HepG2 (cell line): ENCODE results near the gene CCNG1. TPM values are rescaled to one million over a fixed set of nuclear protein-coding genes. Genes with fewer than 3 reads are reported as not detected.

ENCODE experiments used
- AGO2 ChIP-seq: fragments of 200-400 bp; formaldehyde crosslinking; optimal IDR thresholded peaks from 2 replicates; pipeline ENCODE3; 2017; ENCODE audit warnings: mild to moderate bottlenecking, low read depth, low read length, moderate library complexity
- CCDC6 ChIP-seq: sonication (generic); formaldehyde crosslinking; IDR thresholded peaks from 2 replicates; pipeline ENCODE4 v1.8.1; 2022; ENCODE audit warnings: mild to moderate bottlenecking, missing genetic modification reagents, moderate library complexity
- FIP1L1 ChIP-seq: fragments of 200-400 bp; formaldehyde crosslinking; IDR thresholded peaks from 2 replicates; pipeline ENCODE4 v1.6.1; 2018; ENCODE audit warnings: low read depth, mild to moderate bottlenecking, low read length, moderate library complexity, borderline replicate concordance; ENCODE audit not compliant: insufficient read depth
- GABPA ChIP-seq, 2 experiments: IDR thresholded peaks; 2 replicates each; pipeline ENCODE4 v1.6.1; 2011 to 2016; ENCODE audit warnings: low read depth in 2 of 2, low read length in 1 of 2, missing biosample characterization in 1 of 2, missing genetic modification characterization in 1 of 2
- SIN3B ChIP-seq: fragments of 150-350 bp; IDR thresholded peaks from 2 replicates; pipeline ENCODE4 v1.6.1; 2014; ENCODE audit warnings: low read length
- SKI ChIP-seq: fragments of 450-650 bp; IDR thresholded peaks from one replicate; pipeline ENCODE4 v1.6.1; 2018; ENCODE audit warnings: mild to moderate bottlenecking; ENCODE audit not compliant: partially characterized antibody
- ZNF318 ChIP-seq: sonication (generic); formaldehyde crosslinking; IDR thresholded peaks from 2 replicates; pipeline ENCODE4 v1.4.0; 2020; ENCODE audit warnings: mild to moderate bottlenecking, missing genetic modification reagents
- ZNF451 ChIP-seq: sonication (generic); formaldehyde crosslinking; IDR thresholded peaks from 2 replicates; pipeline ENCODE4 v1.5.0; 2020; ENCODE audit warnings: mild to moderate bottlenecking, missing genetic modification reagents
- ZNF629 ChIP-seq: sonication (generic); formaldehyde crosslinking; conservative IDR thresholded peaks from 2 replicates; pipeline ENCODE4 v1.5.0; 2020; ENCODE audit warnings: missing genetic modification reagents
- ZNF792 ChIP-seq: IDR thresholded peaks from 2 replicates; pipeline ENCODE4 v1.6.1; 2016
- polyA plus RNA-seq, 8 experiments: library from polyadenylated mRNA; depleted of rRNA in 3 of 8; stranded (reverse) in 7 of 8; unstranded in 1 of 8; fragments of >200 nt; fragmentation: Illumina TruSeq in 4 of 8; extraction: Trizol in 4 of 8; gene quantifications; 2 replicates each; pipeline versions ENCODE4 v1.2.1 to v1.2.3, GENCODE V29; 2011 to 2016; ENCODE audit warnings: low read depth in 4 of 8, missing spikeins in 1 of 8, mixed read lengths in 1 of 8; ENCODE audit not compliant: insufficient read depth in 1 of 8
- total RNA-seq, 5 experiments: library from RNA; depleted of rRNA; stranded (reverse); fragments of >200 nt; fragmentation: Illumina TruSeq; extraction: Trizol; gene quantifications; 2 replicates each; pipeline ENCODE4 v1.2.3, GENCODE V29; 2016; ENCODE audit warnings: low read depth in 1 of 5
- TF ChIP-seq, protein P1 (sequence below): sonication (generic); formaldehyde crosslinking; IDR thresholded peaks from 2 replicates; pipeline ENCODE4 v1.4.0; 2020; ENCODE audit warnings: missing genetic modification reagents, borderline replicate concordance
- TF ChIP-seq, protein P2 (sequence below): sonication (generic); formaldehyde crosslinking; IDR thresholded peaks from 2 replicates; pipeline ENCODE4 v1.5.0; 2020; ENCODE audit warnings: mild to moderate bottlenecking, missing genetic modification reagents
- TF ChIP-seq, protein P3 (sequence below): sonication (generic); IDR thresholded peaks from 2 replicates; pipeline ENCODE4 v1.6.1; 2016; ENCODE audit warnings: low read depth, borderline replicate concordance

Gene CCNG1
- total and polyA plus RNA-seq, 2 of the 13 experiments (the other 11 are each of a cell fraction or from before 2014, with no cell fraction given), result 181 to 353 TPM

DNA sequence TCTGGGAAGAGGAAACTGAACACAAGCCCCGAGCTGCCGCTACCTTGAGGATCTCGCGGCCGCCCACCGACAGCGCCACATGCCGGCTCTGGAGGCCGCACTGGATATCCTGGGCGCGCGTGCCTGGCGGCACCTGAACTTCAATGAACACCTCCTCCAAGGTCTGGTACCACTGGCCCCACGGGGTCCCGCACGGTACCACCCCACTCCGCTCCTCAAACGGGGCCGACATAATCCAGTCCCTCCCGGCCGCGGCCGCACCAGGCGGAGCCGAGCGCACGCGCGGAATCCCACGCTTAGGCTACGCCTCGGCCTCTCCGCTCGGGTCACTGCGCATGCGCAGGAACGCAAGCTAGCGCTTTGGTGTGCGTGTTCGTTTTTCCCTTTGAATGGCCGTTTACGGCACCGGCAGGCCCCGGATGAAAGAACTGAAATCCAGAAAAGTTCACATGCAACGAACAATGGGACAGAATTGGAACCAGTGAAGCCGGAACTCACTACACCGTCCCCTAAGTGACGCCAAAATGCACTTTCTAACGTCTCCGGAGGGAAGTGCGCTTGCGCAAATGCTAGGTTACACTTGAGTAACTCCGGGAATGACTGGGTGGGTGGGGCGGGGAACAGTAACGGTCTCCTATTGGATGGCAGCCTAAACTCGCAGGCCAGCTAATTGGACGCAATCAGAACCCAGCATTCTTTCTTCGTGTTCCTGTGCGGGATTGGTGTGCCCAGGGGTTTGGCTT lies 22.6 kb downstream of the CCNG1 start, which contains the start of gene NUDCD2 (continued):
- TF ChIP-seq ZNF318 (CRISPR knock-in tag) (peak; percentile 84; the same call in 1 of the 2 replicates), CCDC6 (CRISPR knock-in tag) (0 out of 2 replicates have a peak, but pooled peaks have one; percentile 52), ZNF629 (no peak), FIP1L1 (0 out of 2 replicates have a peak, but pooled peaks have one; percentile 91), ZNF451 (CRISPR knock-in tag) (no peak; the same call in 1 of the 2 replicates), SKI (no peak), SIN3B (no peak), AGO2 (peak; percentile 94), ZNF792 (CRISPR knock-in tag) (peak; percentile 38; the same call in 1 of the 2 replicates), GABPA (IDR thresholded peaks at IDR 0.05; ENCODE audit: low read depth, low read length) (no peak), GABPA (CRISPR knock-in tag; IDR thresholded peaks at IDR 0.05; ENCODE audit: low read depth) (peak; percentile 71)
- TF ChIP-seq, protein P1, sequence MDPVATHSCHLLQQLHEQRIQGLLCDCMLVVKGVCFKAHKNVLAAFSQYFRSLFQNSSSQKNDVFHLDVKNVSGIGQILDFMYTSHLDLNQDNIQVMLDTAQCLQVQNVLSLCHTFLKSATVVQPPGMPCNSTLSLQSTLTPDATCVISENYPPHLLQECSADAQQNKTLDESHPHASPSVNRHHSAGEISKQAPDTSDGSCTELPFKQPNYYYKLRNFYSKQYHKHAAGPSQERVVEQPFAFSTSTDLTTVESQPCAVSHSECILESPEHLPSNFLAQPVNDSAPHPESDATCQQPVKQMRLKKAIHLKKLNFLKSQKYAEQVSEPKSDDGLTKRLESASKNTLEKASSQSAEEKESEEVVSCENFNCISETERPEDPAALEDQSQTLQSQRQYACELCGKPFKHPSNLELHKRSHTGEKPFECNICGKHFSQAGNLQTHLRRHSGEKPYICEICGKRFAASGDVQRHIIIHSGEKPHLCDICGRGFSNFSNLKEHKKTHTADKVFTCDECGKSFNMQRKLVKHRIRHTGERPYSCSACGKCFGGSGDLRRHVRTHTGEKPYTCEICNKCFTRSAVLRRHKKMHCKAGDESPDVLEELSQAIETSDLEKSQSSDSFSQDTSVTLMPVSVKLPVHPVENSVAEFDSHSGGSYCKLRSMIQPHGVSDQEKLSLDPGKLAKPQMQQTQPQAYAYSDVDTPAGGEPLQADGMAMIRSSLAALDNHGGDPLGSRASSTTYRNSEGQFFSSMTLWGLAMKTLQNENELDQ (CRISPR knock-in tag), result peak; percentile 47; the same call in 1 of the 2 replicates
- TF ChIP-seq, protein P2, sequence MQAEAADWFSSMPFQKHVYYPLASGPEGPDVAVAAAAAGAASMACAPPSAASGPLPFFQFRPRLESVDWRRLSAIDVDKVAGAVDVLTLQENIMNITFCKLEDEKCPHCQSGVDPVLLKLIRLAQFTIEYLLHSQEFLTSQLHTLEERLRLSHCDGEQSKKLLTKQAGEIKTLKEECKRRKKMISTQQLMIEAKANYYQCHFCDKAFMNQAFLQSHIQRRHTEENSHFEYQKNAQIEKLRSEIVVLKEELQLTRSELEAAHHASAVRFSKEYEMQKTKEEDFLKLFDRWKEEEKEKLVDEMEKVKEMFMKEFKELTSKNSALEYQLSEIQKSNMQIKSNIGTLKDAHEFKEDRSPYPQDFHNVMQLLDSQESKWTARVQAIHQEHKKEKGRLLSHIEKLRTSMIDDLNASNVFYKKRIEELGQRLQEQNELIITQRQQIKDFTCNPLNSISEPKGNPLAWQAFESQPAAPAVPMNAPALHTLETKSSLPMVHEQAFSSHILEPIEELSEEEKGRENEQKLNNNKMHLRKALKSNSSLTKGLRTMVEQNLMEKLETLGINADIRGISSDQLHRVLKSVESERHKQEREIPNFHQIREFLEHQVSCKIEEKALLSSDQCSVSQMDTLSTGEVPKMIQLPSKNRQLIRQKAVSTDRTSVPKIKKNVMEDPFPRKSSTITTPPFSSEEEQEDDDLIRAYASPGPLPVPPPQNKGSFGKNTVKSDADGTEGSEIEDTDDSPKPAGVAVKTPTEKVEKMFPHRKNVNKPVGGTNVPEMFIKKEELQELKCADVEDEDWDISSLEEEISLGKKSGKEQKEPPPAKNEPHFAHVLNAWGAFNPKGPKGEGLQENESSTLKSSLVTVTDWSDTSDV (CRISPR knock-in tag), result no peak
- TF ChIP-seq, protein P3, sequence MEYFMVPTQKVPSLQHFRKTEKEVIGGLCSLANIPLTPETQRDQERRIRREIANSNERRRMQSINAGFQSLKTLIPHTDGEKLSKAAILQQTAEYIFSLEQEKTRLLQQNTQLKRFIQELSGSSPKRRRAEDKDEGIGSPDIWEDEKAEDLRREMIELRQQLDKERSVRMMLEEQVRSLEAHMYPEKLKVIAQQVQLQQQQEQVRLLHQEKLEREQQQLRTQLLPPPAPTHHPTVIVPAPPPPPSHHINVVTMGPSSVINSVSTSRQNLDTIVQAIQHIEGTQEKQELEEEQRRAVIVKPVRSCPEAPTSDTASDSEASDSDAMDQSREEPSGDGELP, result peak; percentile 30; the same call in 1 of the 2 replicates
